ENCODE results near the gene SHROOM4. TPM values are rescaled to one million over a fixed set of nuclear protein-coding genes. Genes with fewer than 3 reads are reported as not detected.
A peak's percentile ranks its signal among the peaks of the same experiment; 100 is the strongest.

SHROOM4 gene
- total and polyA plus RNA-seq, 5 donors from 2014 or later, result 0.17 TPM; not detected in 4

- Mint-ChIP-seq H3K9me3 (peaks cover 0 to 4% (median 0%) of the 10 kb centered on the region in 7 donors), H3K27ac (no peak overlapping the region), H3K4me3 (no peak overlapping the region), H3K36me3 (no peaks in the 10 kb centered on the region), H3K27me3 (peaks cover 4% of the 10 kb centered on the region), H3K4me1 (no peaks in the 10 kb centered on the region)
- no peak for DNase-seq
- Histone ChIP-seq H3K4me3 (ENCODE audit: low read depth, low read length) (no peak overlapping the region), H3K27me3 (ENCODE audit: control insufficient read depth, insufficient read depth, low read length) (no peaks in the 10 kb centered on the region), H3K27ac (ENCODE audit: insufficient read depth, low read length, poor library complexity, severe bottlenecking) (no peak overlapping the region), H3K9me3 (ENCODE audit: control insufficient read depth in 2 of 2, low read length in 2 of 2) (no peaks in the 10 kb centered on the region), H3K36me3 (ENCODE audit: control insufficient read depth, insufficient read depth, low read length) (no peaks in the 10 kb centered on the region), H3K4me1 (ENCODE audit: control insufficient read depth, insufficient read depth, low read length, poor library complexity, severe bottlenecking) (no peaks in the 10 kb centered on the region)
- no peak for ATAC-seq (ENCODE audit: low read depth in 2 of 2)
These were observed 62.9 kb downstream of the SHROOM4 start for GRCh38 chrX:50751091-50751490.

- DNase-seq, result peak in 1 of 3 donors; percentile 25
- Histone ChIP-seq H3K4me3 (ENCODE audit: low read depth, low read length) (no peak overlapping the region), H3K27me3 (ENCODE audit: control insufficient read depth, insufficient read depth, low read length) (no peaks in the 10 kb centered on the region), H3K36me3 (ENCODE audit: control insufficient read depth, insufficient read depth, low read length) (no peaks in the 10 kb centered on the region), H3K9me3 (ENCODE audit: control insufficient read depth in 2 of 2, low read length in 2 of 2) (no peaks in the 10 kb centered on the region), H3K27ac (ENCODE audit: insufficient read depth, low read length, poor library complexity, severe bottlenecking) (no peak overlapping the region), H3K4me1 (ENCODE audit: control insufficient read depth, insufficient read depth, low read length, poor library complexity, severe bottlenecking) (no peaks in the 10 kb centered on the region)
- Mint-ChIP-seq H3K27me3 (peaks cover 10% of the 10 kb centered on the region), H3K4me3 (no peak overlapping the region), H3K27ac (no peak overlapping the region), H3K4me1 (no peaks in the 10 kb centered on the region), H3K36me3 (no peaks in the 10 kb centered on the region), H3K9me3 (peaks cover 0 to 2% (median 0%) of the 10 kb centered on the region in 7 donors)
- no peak for ATAC-seq (ENCODE audit: low read depth in 2 of 2)
These were observed 66.5 kb downstream of the SHROOM4 start for GRCh38 chrX:50747471-50747900.

- H3K9me3 ChIP-seq (ENCODE audit: control insufficient read depth in 2 of 2, low read length in 2 of 2), result no peaks in the 10 kb centered on the region
- no peak overlapping the region for H3K27ac ChIP-seq (ENCODE audit: insufficient read depth, low read length, poor library complexity, severe bottlenecking)
- no peak overlapping the region for H3K4me3 ChIP-seq (ENCODE audit: low read depth, low read length)
- Mint-ChIP-seq H3K27ac (no peak overlapping the region), H3K27me3 (peaks cover 5% of the 10 kb centered on the region), H3K4me3 (no peak overlapping the region), H3K4me1 (no peaks in the 10 kb centered on the region), H3K36me3 (no peaks in the 10 kb centered on the region), H3K9me3 (peaks cover 0 to 4% (median 0%) of the 10 kb centered on the region in 7 donors)
- no peaks in the 10 kb centered on the region for H3K4me1 ChIP-seq (ENCODE audit: control insufficient read depth, insufficient read depth, low read length, poor library complexity, severe bottlenecking)
- ATAC-seq (ENCODE audit: low read depth in 2 of 2), result no peak
- no peaks in the 10 kb centered on the region for H3K27me3 ChIP-seq (ENCODE audit: control insufficient read depth, insufficient read depth, low read length)
- no peaks in the 10 kb centered on the region for H3K36me3 ChIP-seq (ENCODE audit: control insufficient read depth, insufficient read depth, low read length)
- no peak for DNase-seq
These were observed 77.3 kb downstream of the SHROOM4 start for GRCh38 chrX:50736656-50737055.

GRCh38 chrX:50726296-50726695 is 87.7 kb downstream of the SHROOM4 start:
- Mint-ChIP-seq H3K4me1 (no peaks in the 10 kb centered on the region), H3K27me3 (peaks cover 3% of the 10 kb centered on the region), H3K9me3 (no peaks in the 10 kb centered on the region), H3K36me3 (no peaks in the 10 kb centered on the region), H3K27ac (no peak overlapping the region), H3K4me3 (no peak overlapping the region)
- ATAC-seq (ENCODE audit: low read depth in 2 of 2) (no peak), DNase-seq (no peak)
- no peaks in the 10 kb centered on the region for H3K4me1 ChIP-seq (ENCODE audit: control insufficient read depth, insufficient read depth, low read length, poor library complexity, severe bottlenecking)
- H3K9me3 ChIP-seq (ENCODE audit: control insufficient read depth in 2 of 2, low read length in 2 of 2), result no peaks in the 10 kb centered on the region
- H3K27ac ChIP-seq (ENCODE audit: insufficient read depth, low read length, poor library complexity, severe bottlenecking), result no peak overlapping the region
- H3K27me3 ChIP-seq (ENCODE audit: control insufficient read depth, insufficient read depth, low read length), result no peaks in the 10 kb centered on the region
- no peak overlapping the region for H3K4me3 ChIP-seq (ENCODE audit: low read depth, low read length)
- H3K36me3 ChIP-seq (ENCODE audit: control insufficient read depth, insufficient read depth, low read length), result no peaks in the 10 kb centered on the region

GRCh38 chrX:50725310-50725709 is 88.7 kb downstream of the SHROOM4 start:
- H3K9me3 ChIP-seq (ENCODE audit: control insufficient read depth in 2 of 2, low read length in 2 of 2), result no peaks in the 10 kb centered on the region
- no peaks in the 10 kb centered on the region for H3K36me3 ChIP-seq (ENCODE audit: control insufficient read depth, insufficient read depth, low read length)
- no peak for DNase-seq
- Mint-ChIP-seq H3K4me3 (no peak overlapping the region), H3K9me3 (no peaks in the 10 kb centered on the region), H3K36me3 (no peaks in the 10 kb centered on the region), H3K27me3 (peaks cover 9% of the 10 kb centered on the region), H3K27ac (no peak overlapping the region), H3K4me1 (no peaks in the 10 kb centered on the region)
- no peaks in the 10 kb centered on the region for H3K27me3 ChIP-seq (ENCODE audit: control insufficient read depth, insufficient read depth, low read length)
- no peak overlapping the region for H3K4me3 ChIP-seq (ENCODE audit: low read depth, low read length)
- ATAC-seq (ENCODE audit: low read depth in 2 of 2), result no peak
- no peaks in the 10 kb centered on the region for H3K4me1 ChIP-seq (ENCODE audit: control insufficient read depth, insufficient read depth, low read length, poor library complexity, severe bottlenecking)
- H3K27ac ChIP-seq (ENCODE audit: insufficient read depth, low read length, poor library complexity, severe bottlenecking), result no peak overlapping the region

GRCh38 chrX:50723006-50723405 is 91.0 kb downstream of the SHROOM4 start:
- Mint-ChIP-seq H3K4me1 (no peaks in the 10 kb centered on the region), H3K9me3 (no peaks in the 10 kb centered on the region), H3K27me3 (peaks cover 9% of the 10 kb centered on the region), H3K36me3 (no peaks in the 10 kb centered on the region), H3K27ac (no peak overlapping the region), H3K4me3 (no peak overlapping the region)
- DNase-seq (no peak), ATAC-seq (ENCODE audit: low read depth in 2 of 2) (no peak)
- Histone ChIP-seq H3K27ac (ENCODE audit: insufficient read depth, low read length, poor library complexity, severe bottlenecking) (no peak overlapping the region), H3K4me3 (ENCODE audit: low read depth, low read length) (no peak overlapping the region), H3K27me3 (ENCODE audit: control insufficient read depth, insufficient read depth, low read length) (no peaks in the 10 kb centered on the region), H3K4me1 (ENCODE audit: control insufficient read depth, insufficient read depth, low read length, poor library complexity, severe bottlenecking) (no peaks in the 10 kb centered on the region), H3K9me3 (ENCODE audit: control insufficient read depth in 2 of 2, low read length in 2 of 2) (no peaks in the 10 kb centered on the region), H3K36me3 (ENCODE audit: control insufficient read depth, insufficient read depth, low read length) (no peaks in the 10 kb centered on the region)

GRCh38 chrX:50721764-50722521 is 92.1 kb downstream of the SHROOM4 start:
- Mint-ChIP-seq H3K9me3 (no peaks in the 10 kb centered on the region), H3K27ac (no peak overlapping the region), H3K4me3 (no peak overlapping the region), H3K36me3 (no peaks in the 10 kb centered on the region), H3K27me3 (peaks cover 12% of the 10 kb centered on the region), H3K4me1 (no peaks in the 10 kb centered on the region)
- ATAC-seq (ENCODE audit: low read depth in 2 of 2) (no peak), DNase-seq (no peak)
- Histone ChIP-seq H3K27me3 (ENCODE audit: control insufficient read depth, insufficient read depth, low read length) (no peaks in the 10 kb centered on the region), H3K4me3 (ENCODE audit: low read depth, low read length) (no peak overlapping the region), H3K27ac (ENCODE audit: insufficient read depth, low read length, poor library complexity, severe bottlenecking) (no peak overlapping the region), H3K4me1 (ENCODE audit: control insufficient read depth, insufficient read depth, low read length, poor library complexity, severe bottlenecking) (no peaks in the 10 kb centered on the region), H3K9me3 (ENCODE audit: control insufficient read depth in 2 of 2, low read length in 2 of 2) (no peaks in the 10 kb centered on the region), H3K36me3 (ENCODE audit: control insufficient read depth, insufficient read depth, low read length) (no peaks in the 10 kb centered on the region)

- H3K4me3 ChIP-seq (ENCODE audit: low read depth, low read length), result no peak overlapping the region
- no peaks in the 10 kb centered on the region for H3K36me3 ChIP-seq (ENCODE audit: control insufficient read depth, insufficient read depth, low read length)
- no peaks in the 10 kb centered on the region for H3K9me3 ChIP-seq (ENCODE audit: control insufficient read depth in 2 of 2, low read length in 2 of 2)
- no peaks in the 10 kb centered on the region for H3K27me3 ChIP-seq (ENCODE audit: control insufficient read depth, insufficient read depth, low read length)
- Mint-ChIP-seq H3K36me3 (no peaks in the 10 kb centered on the region), H3K9me3 (no peaks in the 10 kb centered on the region), H3K27ac (no peak overlapping the region), H3K4me1 (no peaks in the 10 kb centered on the region), H3K27me3 (peaks cover 12% of the 10 kb centered on the region), H3K4me3 (no peak overlapping the region)
- ATAC-seq (ENCODE audit: low read depth in 2 of 2) (no peak), DNase-seq (no peak)
- H3K27ac ChIP-seq (ENCODE audit: insufficient read depth, low read length, poor library complexity, severe bottlenecking), result no peak overlapping the region
- no peaks in the 10 kb centered on the region for H3K4me1 ChIP-seq (ENCODE audit: control insufficient read depth, insufficient read depth, low read length, poor library complexity, severe bottlenecking)
These were observed 94.4 kb downstream of the SHROOM4 start for GRCh38 chrX:50719614-50720013.

Measured in CD4-positive, CD25-positive, alpha-beta regulatory T cell (primary cell).